A673 (cell line): ENCODE data around the gene ATP8A2. TPM values are rescaled to one million over a fixed set of nuclear protein-coding genes. Genes with fewer than 3 reads are reported as not detected.

ENCODE experiments used
- BruUV-seq: library from RNA; stranded (reverse); fragments of 400-500 nt; replicated peaks from 2 replicates; lab custom pipeline; 2021; lab: Mats Ljungman, UMichigan
- CTCF ChIA-PET: fragments of 300-600 bp; sonication (Branson Sonifier 250); formaldehyde crosslinking; loops from one replicate; lab custom pipeline; 2022; ENCODE audit warnings: antibody characterized with exemption; lab: Charles Lee
- POLR2A ChIA-PET: fragments of 300-600 bp; sonication (Branson Sonifier 250); formaldehyde crosslinking; loops from one replicate; lab custom pipeline; 2022; ENCODE audit warnings: antibody characterized with exemption; ENCODE audit not compliant: low non-redundant PET; lab: Charles Lee
- DNase-seq: peaks from one replicate; pipeline ENCODE4 v3.0.0-alpha.2; 2015; ENCODE audit warnings: low spot score
- H3K27ac ChIP-seq: fragments of 200-600 bp; sonication (generic); 2 replicates; pipeline ENCODE4 v1.5.1; 2016; ENCODE audit warnings: mixed run types, low read depth, mild to moderate bottlenecking, mixed read lengths, antibody characterized with exemption, low read length; ENCODE audit not compliant: poor library complexity, severe bottlenecking
- H3K27me3 ChIP-seq: fragments of 200-600 bp; sonication (generic); replicated peaks from 2 replicates; pipeline ENCODE4 v1.6.1; 2017; ENCODE audit warnings: mixed run types, low read depth, mild to moderate bottlenecking, mixed read lengths, antibody characterized with exemption, low read length; ENCODE audit not compliant: insufficient read depth, poor library complexity
- H3K36me3 ChIP-seq: fragments of 200-600 bp; sonication (generic); 2 replicates; pipeline ENCODE4 v1.6.1; 2016; ENCODE audit warnings: mixed run types, mild to moderate bottlenecking, mixed read lengths, antibody characterized with exemption, low read length; ENCODE audit not compliant: insufficient read depth, poor library complexity, severe bottlenecking
- H3K4me1 ChIP-seq: fragments of 200-600 bp; sonication (generic); 2 replicates; pipeline ENCODE4 v1.6.1; 2017; ENCODE audit warnings: mixed run types, mild to moderate bottlenecking, mixed read lengths, antibody characterized with exemption, low read length; ENCODE audit not compliant: insufficient read depth, poor library complexity, severe bottlenecking
- H3K4me3 ChIP-seq: fragments of 200-600 bp; sonication (generic); 2 replicates; pipeline ENCODE4 v1.5.1; 2016; ENCODE audit warnings: low read depth, mixed run types, mild to moderate bottlenecking, mixed read lengths, low read length; ENCODE audit not compliant: poor library complexity, severe bottlenecking
- H3K9me3 ChIP-seq: fragments of 200-600 bp; sonication (generic); 2 replicates; pipeline ENCODE4 v1.6.1; 2016; ENCODE audit warnings: mixed run types, low read depth, mild to moderate bottlenecking, mixed read lengths, antibody characterized with exemption, low read length; ENCODE audit not compliant: poor library complexity, severe bottlenecking
- EZH2 ChIP-seq: fragments of 200-600 bp; sonication (generic); IDR thresholded peaks from 2 replicates; pipeline ENCODE4 v1.6.1; 2017; ENCODE audit warnings: borderline replicate concordance, low read depth, mild to moderate bottlenecking, mixed read lengths, antibody characterized with exemption, low read length; ENCODE audit not compliant: poor library complexity, severe bottlenecking
- intact Hi-C: fragments of 100-400 bp; cut with micrococcal nuclease; formaldehyde crosslinking; loops from one replicate; pipeline ENCODE4 v1.10.0; 2022; ENCODE audit not compliant: unreplicated experiment
- total RNA-seq: library from RNA; stranded (reverse); gene quantifications from 2 replicates; pipeline ENCODE4 v1.2.3, GENCODE V29; 2021
- TF ChIP-seq, protein P1 (sequence below): fragments of 300-800, 200-600 bp; sonication (generic); conservative IDR thresholded peaks from 2 replicates; pipeline ENCODE4 v1.5.1; 2017; ENCODE audit warnings: low read depth, mild to moderate bottlenecking, antibody characterized with exemption, low read length, moderate library complexity, mixed read lengths

Gene ATP8A2
- total RNA-seq, 1 experiment from 2014 or later = 0.92 TPM

DNA sequence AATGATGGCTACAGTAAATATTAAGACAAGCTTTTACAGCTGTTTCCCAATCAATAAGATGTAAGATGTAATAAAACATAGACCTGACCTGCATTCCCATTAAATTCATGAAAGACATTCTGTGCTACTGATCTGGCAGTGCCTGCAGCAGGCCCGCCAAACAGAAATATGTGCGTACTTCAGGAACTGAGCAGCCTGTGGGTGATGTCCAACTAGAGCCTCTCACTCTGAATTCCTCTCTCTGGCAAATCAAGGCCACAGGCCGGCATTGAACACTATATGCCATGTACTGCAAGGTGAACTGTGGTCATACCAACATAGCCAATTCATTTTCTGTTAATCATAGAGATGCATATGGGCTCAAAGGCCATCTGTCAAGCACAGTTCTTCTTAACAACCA lies 662.2 kb downstream of the ATP8A2 start:
- Histone ChIP-seq H3K4me3 (no peak overlapping the region), H3K9me3 (no peaks in the 10 kb centered on the region), H3K36me3 (no peaks in the 10 kb centered on the region), H3K4me1 (no peaks in the 10 kb centered on the region), H3K27ac (no peak overlapping the region), H3K27me3 (no peaks in the 10 kb centered on the region)
- ChIA-PET POLR2A (no interaction called here), CTCF (no interaction called here)
- no peak for TF ChIP-seq EZH2
- TF ChIP-seq, protein P1, sequence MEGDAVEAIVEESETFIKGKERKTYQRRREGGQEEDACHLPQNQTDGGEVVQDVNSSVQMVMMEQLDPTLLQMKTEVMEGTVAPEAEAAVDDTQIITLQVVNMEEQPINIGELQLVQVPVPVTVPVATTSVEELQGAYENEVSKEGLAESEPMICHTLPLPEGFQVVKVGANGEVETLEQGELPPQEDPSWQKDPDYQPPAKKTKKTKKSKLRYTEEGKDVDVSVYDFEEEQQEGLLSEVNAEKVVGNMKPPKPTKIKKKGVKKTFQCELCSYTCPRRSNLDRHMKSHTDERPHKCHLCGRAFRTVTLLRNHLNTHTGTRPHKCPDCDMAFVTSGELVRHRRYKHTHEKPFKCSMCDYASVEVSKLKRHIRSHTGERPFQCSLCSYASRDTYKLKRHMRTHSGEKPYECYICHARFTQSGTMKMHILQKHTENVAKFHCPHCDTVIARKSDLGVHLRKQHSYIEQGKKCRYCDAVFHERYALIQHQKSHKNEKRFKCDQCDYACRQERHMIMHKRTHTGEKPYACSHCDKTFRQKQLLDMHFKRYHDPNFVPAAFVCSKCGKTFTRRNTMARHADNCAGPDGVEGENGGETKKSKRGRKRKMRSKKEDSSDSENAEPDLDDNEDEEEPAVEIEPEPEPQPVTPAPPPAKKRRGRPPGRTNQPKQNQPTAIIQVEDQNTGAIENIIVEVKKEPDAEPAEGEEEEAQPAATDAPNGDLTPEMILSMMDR = no peak
- BruUV-seq = no TSS peak
- DNase-seq = no peak
- intact Hi-C loops = no loop called here

DNA sequence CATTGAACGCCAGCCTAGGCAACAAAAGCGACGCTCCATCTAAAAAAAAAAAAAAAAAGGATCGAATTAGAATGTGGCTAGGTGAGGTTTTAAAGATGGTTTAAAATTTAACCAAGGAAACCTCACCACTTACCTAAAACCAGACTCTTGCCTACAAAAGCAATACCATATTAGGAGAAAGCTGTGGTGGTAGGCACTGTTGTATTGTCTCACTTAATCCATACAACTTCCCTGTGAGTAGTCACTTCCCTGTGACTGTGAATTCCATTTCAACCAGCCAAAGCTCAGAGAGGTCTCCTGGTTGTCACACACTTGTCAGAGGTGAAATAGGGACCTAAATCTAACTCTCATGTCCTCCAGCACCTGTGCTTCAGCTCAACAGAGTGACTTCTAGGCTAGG lies 664.6 kb downstream of the ATP8A2 start:
- ChIA-PET POLR2A (no interaction called here), CTCF (no interaction called here)
- Histone ChIP-seq H3K4me3 (no peak overlapping the region), H3K9me3 (no peaks in the 10 kb centered on the region), H3K27ac (no peak overlapping the region), H3K36me3 (no peaks in the 10 kb centered on the region), H3K4me1 (no peaks in the 10 kb centered on the region), H3K27me3 (no peaks in the 10 kb centered on the region)
- BruUV-seq = no TSS peak
- intact Hi-C loops = no loop called here
- DNase-seq = no peak
- TF ChIP-seq EZH2 = no peak
- TF ChIP-seq, protein P1 = no peak

DNA sequence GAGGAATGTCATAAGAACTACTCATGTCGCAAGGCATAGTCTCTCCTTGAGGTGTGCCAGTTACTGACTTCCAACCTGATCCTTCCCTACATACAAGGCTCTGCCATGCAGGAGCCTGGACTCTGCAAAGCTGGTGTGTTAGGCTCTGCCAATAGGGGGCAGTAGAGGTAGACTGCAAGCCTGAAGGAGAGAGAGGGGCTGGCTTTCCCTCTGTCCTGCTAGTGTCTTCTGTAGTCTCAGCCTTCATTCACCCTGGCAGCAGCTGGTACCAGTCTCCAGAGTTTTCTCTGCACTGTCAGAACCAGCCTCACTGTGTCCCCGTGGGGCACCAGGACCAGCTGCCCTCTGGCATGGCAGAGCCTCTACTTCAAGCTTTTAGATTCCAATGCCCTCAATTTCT lies 665.5 kb downstream of the ATP8A2 start:
- BruUV-seq = no TSS peak
- H3K9me3 ChIP-seq = no peaks in the 10 kb centered on the region
- POLR2A ChIA-PET = no interaction called here

More for the DNA sequence above, 665.5 kb downstream of the ATP8A2 start:
- DNase-seq = peak; percentile 60
- intact Hi-C loops = no loop called here
- Histone ChIP-seq H3K4me3 (no peak overlapping the region), H3K4me1 (no peaks in the 10 kb centered on the region), H3K36me3 (no peaks in the 10 kb centered on the region), H3K27me3 (no peaks in the 10 kb centered on the region), H3K27ac (no peak overlapping the region)
- TF ChIP-seq, protein P1 = peak; percentile 73
- TF ChIP-seq EZH2 = no peak
- CTCF ChIA-PET = interaction anchor here (0.5 to 0.6 kb wide), 3 partner anchors 15 to 576 kb away, joined by 3 to 8 read pairs (median 3); partner anchors contain the start of gene SHISA2
